GM12891 (cell line): Measurements from ENCODE around the gene TUBA8.
"Not testable (repeated sequence)": the region's sequence is repeated elsewhere in the genome, so short reads cannot be mapped to it uniquely, and the experiment has no call there.

Source experiments
- DNase-seq: peaks from one replicate; pipeline ENCODE4 v3.0.0; 2011; ENCODE audit warnings: low spot score; ENCODE audit not compliant: insufficient read length
- FAIRE-seq: peaks from 2 replicates; lab custom pipeline; 2011; peaks lifted over from hg19 to GRCh38; lab: Jason Lieb, UNC
- PAX5 ChIP-seq: IDR thresholded peaks from 2 replicates; pipeline ENCODE4 v1.6.1; 2011; ENCODE audit warnings: low read length, moderate library complexity, mild to moderate bottlenecking; ENCODE audit not compliant: insufficient read depth, severe bottlenecking
- POLR2A ChIP-seq: IDR thresholded peaks from 2 replicates; pipeline ENCODE4 v1.6.1; 2011; ENCODE audit warnings: low read depth, low read length, control low read depth
- POLR2AphosphoS5 ChIP-seq: IDR thresholded peaks from 2 replicates; pipeline ENCODE4 v1.6.1; 2011; ENCODE audit warnings: low read depth, low read length, control low read depth
- POU2F2 ChIP-seq: IDR thresholded peaks from 2 replicates; pipeline ENCODE4 v1.6.1; 2011; ENCODE audit warnings: low read depth, mild to moderate bottlenecking, control low read depth, low read length, moderate library complexity
- SPI1 ChIP-seq: IDR thresholded peaks from 2 replicates; pipeline ENCODE4 v1.6.1; 2011; ENCODE audit warnings: low read depth, low read length, control low read depth
- TAF1 ChIP-seq: IDR thresholded peaks from 2 replicates; pipeline ENCODE4 v1.6.1; 2011; ENCODE audit warnings: low read depth, low read length, control low read depth

The TUBA8 gene

DNA sequence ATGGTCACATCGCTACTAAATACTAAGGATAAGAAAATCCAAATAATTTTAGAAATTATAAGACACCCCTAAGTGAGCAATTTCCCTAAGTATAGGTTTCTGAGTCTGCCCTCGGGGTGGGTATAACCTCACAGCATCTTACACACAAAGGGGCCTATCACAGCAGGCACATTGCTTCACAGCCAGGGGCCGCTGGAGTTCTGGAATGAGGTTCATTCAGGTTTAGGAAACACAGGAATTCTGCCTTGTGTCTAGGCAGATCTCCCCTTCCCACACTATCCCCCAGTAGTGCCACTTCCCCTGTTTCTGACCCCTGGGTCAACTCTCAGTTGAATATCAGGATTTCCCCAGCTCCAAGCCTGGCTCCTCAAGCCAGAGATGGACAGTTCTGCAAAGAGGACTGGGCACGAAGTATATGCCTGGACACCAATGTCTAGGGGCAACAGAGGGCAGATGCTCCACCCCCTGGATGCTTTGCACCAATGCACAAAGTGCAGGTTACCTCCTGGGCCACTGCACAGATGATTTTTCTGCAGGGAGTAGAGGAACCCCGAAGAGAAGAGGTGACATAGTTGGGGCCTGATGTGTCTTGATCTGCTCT is 11.4 kb downstream of the TUBA8 start:
- FAIRE-seq (no peak), DNase-seq (no peak)
- TF ChIP-seq PAX5 (no peak), POU2F2 (no peak), POLR2AphosphoS5 (no peak), SPI1 (no peak), TAF1 (no peak), POLR2A (no peak)

DNA sequence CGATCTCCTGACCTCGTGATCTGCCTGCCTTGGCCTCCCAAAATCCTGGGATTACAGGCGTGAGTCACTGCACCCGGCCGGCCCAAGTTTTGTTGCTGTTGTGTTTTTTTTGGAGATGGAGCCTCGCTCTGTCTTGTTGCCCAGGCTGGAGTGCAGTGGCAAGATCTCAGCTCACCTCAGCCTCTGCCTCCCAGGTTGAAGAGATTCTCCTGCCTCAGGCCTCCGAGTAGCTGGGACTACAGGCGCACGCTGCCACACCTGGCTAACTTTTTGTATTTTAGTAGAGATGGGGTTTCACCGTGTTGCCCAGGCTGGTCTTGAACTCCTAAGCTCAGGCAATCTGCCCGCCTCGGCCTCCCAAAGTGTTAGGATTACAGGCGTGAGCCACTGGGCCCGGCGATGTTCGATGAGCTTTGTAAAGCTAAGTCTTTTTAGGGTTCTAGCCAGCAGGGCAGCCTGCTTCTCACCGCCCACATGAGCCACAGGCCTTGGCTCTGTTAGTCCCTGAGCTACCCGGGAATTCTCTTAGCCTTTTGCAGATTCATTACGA is 12.9 kb downstream of the TUBA8 start:
- DNase-seq = not testable (repeated sequence)

DNA sequence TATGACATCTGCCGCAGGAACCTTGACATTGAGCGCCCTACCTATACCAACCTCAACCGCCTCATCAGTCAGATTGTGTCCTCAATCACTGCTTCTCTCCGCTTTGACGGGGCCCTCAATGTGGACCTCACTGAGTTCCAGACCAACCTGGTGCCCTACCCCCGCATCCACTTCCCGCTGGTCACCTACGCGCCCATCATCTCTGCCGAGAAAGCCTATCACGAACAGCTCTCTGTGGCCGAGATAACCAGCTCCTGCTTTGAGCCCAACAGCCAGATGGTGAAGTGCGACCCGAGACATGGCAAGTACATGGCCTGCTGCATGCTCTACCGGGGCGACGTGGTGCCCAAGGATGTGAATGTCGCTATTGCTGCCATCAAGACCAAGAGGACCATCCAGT is 16.0 kb downstream of the TUBA8 start:
- TF ChIP-seq POU2F2 (no peak), SPI1 (no peak), POLR2AphosphoS5 (no peak), TAF1 (no peak), POLR2A (no peak), PAX5 (no peak)
- DNase-seq = no peak
- FAIRE-seq = no peak

More for the DNA sequence above, 12.9 kb downstream of the TUBA8 start:
- FAIRE-seq = not testable (repeated sequence)

DNA sequence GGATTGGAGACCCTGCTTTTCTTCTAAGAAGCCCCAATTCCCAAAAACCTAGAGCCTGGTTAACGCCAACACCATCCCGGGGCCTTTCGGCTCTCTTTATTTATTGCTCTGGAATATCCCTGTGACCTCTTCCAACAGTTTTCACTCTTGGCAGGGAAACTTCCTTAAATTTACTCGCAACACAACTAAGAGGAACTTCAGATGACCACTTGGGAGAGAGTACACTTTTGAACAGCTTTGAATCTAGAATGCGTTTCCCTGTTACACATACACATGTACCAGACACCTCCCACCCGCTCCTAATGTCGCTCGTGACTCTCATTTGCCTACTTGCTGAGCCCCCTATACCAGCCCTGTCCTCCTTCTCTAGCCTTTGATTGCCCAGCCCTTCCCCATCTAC is 19.4 kb downstream of the TUBA8 start:
- no peak for DNase-seq
- FAIRE-seq = no peak
- TF ChIP-seq POLR2A = no peak
- no peak for TF ChIP-seq POU2F2

DNA sequence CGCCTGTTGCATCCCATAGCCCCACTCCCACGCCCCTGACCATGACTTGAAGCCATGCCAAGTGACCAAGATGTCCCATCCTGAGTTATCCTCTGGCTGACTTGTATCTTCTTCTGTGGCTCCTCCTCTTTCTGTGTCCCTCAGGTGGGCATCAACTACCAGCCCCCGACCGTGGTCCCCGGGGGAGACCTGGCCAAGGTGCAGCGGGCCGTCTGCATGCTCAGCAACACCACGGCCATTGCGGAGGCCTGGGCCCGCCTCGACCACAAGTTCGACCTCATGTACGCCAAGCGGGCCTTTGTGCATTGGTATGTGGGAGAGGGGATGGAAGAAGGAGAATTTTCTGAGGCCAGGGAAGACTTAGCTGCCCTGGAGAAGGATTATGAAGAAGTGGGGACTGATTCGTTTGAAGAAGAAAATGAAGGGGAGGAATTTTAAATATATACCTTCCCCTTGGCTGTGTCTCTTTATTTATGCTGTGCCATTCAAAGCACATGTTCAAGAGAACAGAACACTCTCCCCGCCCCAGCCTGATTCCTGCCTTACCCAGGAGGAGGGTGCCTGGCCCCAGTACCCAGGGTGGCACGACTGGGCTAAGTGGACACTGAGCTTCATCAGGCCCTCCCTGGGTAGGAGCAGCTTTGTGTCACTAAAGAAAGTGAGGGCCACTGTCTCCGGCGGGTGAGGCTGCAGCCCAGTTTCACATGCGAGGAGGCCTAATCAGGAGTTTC is 20.3 kb downstream of the TUBA8 start:
- FAIRE-seq (no peak), DNase-seq (no peak)
- TF ChIP-seq POU2F2 (no peak), SPI1 (no peak), PAX5 (no peak), TAF1 (no peak), POLR2AphosphoS5 (no peak), POLR2A (no peak)

DNA sequence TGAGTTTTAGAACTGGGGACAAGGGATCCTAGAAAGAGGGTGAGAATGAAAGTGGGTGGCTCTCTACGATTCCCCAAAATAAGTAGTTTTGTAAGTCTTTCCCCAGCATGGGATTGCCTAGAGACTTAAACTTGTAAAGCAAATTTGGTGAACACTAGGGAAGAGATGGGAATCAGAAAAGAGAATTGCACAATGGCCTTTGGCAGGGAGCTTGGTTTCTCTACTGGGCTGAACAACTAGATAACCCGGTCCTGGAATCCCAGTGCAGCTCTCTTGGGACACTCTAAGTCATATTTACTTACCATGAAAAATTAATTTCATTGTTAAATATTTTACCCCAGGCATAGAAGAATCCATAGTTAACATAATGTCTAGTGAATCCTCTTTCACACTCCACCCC is 22.8 kb downstream of the TUBA8 start:
- no peak for TF ChIP-seq PAX5
- TF ChIP-seq POU2F2 = no peak
- no peak for TF ChIP-seq POLR2A
- TF ChIP-seq POLR2AphosphoS5 = no peak
- TF ChIP-seq TAF1 = no peak
- no peak for TF ChIP-seq SPI1
- DNase-seq (no peak), FAIRE-seq (no peak)

DNA sequence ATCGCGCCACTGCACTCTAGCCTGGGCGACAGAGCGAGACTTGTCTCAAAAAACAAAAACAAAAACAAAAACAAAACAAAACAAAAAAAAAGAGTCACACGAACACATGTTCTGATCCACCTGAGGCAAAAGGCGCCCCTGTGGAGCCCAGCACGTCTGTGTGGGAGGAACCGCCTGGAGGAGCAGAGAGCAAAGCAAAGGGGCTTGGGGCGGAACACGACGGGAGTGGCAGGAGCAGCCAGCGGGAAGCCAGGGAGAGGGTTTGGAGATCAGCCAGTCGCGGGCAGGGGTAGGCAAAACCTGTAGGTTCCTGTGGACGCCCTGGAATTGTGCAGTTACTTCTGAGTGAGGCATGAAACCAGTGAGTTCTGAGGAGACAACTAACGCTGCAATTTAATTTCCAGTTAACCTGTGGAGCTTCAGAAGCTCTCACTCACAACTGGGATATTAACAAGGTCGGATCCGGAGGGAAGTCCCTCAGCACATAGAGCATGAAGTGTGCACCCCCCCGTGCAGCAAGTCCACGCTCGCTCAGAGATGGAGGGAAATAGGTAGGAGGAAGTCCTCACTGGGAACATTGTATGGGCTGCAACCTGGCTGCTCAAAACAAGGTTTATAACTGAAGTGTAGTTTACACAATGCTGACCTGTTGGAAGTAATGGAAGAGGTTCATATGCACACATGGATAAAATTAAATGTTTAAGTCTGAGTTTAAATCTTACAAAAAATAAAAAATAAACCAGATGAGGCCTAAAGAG is 26.1 kb downstream of the TUBA8 start:
- TF ChIP-seq TAF1 = no peak
- TF ChIP-seq POLR2AphosphoS5 = no peak
- no peak for TF ChIP-seq POLR2A
- no peak for TF ChIP-seq PAX5
- TF ChIP-seq POU2F2 = no peak
- TF ChIP-seq SPI1 = no peak
- DNase-seq (no peak), FAIRE-seq (no peak)

DNA sequence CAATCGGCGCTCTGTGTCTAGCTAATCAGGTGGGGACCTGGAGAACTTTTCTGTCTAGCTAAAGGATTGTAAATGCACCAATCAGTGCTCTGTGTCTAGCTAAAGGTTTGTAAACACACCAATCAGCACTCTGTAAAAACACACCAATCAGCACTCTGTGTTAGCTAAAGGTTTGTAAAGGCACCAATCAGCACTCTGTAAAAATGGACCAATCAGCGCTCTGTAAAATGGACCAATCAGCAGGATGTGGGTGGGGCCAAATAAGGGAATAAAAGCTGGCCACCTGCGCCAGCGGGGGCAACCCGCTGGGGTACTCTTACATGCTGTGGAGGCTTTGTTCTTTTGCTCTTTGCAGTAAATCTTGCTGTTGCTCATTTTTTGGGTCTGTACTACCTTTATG is 30.4 kb downstream of the TUBA8 start:
- not testable (repeated sequence) for FAIRE-seq, DNase-seq

DNA sequence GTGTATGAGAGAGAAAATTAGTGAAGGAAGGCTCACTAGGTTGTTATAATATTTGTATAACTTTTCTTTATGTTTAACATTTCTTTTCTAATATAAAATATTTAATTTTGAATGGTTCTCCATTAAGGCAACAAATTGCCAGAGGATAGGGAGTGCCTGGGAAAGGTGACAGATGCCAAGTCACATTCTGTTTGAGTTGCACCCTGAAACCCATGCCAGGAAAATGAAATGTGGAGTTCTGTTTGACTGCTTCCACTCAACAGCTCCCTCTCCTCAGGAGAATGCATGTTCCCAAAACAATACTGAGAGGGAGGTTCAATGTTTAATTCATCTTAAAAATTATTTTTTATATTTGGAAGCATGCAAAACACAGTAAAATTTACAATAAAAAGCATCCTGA is 33.5 kb downstream of the TUBA8 start:
- FAIRE-seq (no peak), DNase-seq (no peak)
- no peak for TF ChIP-seq PAX5
- TF ChIP-seq SPI1 = no peak

DNA sequence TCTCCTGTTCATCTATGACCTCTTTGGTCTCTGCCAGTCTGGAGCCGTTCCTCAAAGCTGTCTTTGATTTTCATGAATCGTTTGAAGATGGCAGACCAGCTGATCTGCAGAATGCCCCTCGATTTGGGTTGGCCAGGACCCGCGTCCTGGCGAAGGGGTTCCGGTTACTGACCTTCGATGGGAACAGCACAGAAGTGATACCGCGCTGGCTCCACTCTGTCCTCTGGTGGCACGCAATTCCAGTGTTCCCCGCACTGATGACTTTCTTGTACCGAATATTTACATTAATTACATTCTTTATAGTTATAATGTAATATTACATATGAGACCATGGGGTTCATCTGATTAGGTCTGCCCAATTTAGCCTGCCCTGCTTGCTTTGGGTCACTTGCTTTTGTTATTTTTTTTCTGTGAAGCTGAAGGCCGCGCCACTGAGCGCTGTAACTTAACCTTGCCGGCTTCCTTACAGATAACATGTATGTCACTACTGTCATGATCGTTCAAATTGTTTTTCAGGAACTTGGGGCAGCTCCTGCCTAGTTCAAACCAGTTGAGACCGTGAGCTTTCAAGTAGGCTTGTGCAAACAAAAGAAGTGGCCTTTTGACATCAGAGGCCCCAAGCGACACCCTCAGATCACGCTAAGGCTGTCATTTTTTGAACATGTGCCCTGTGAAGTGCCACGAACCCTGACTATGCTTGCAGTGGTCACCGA is 35.2 kb downstream of the TUBA8 start:
- DNase-seq (no peak), FAIRE-seq (no peak)
- TF ChIP-seq POU2F2 = no peak
- no peak for TF ChIP-seq POLR2AphosphoS5
- no peak for TF ChIP-seq SPI1
- no peak for TF ChIP-seq PAX5
- TF ChIP-seq TAF1 = no peak
